HCT116 (cell line): Measurements from ENCODE around the gene LRRC4C. TPM values are rescaled to one million over a fixed set of nuclear protein-coding genes. Genes with fewer than 3 reads are reported as not detected.

ENCODE experiments used
- ATAC-seq: fragments of 200-7000 bp; cut with Tn5 transposase; 2 replicates; pipeline ENCODE4 v1.9.1; 2020; ENCODE audit warnings: mild to moderate bottlenecking, moderate library complexity
- BruUV-seq: library from RNA; stranded (reverse); fragments of 400-500 nt; replicated peaks from 2 replicates; lab custom pipeline; 2021; lab: Mats Ljungman, UMichigan
- CTCF ChIA-PET: fragments of 300-600 bp; sonication (Branson Sonifier 250); formaldehyde crosslinking; loops from one replicate; lab custom pipeline; 2021; ENCODE audit warnings: antibody characterized with exemption; lab: Charles Lee
- POLR2A ChIA-PET: fragments of 300-600, 350-600 bp; sonication (Branson Sonifier 250); formaldehyde crosslinking; loops from one replicate; lab custom pipeline; 2021; ENCODE audit warnings: antibody characterized with exemption; lab: Charles Lee
- RAD21 ChIA-PET, 2 experiments: fragments of 300-600 bp; sonication (Branson Sonifier 250); formaldehyde crosslinking; loops; one replicate each; lab custom pipeline; 2023; ENCODE audit warnings: low total read pairs in 2 of 2; ENCODE audit not compliant: uncharacterized antibody in 2 of 2, unreplicated experiment in 2 of 2, low non-redundant PET in 1 of 2; lab: Charles Lee
- DNase-seq: peaks from one replicate; pipeline ENCODE4 v3.0.0-alpha.2; 2010; ENCODE audit warnings: low read depth, low spot score
- H2AFZ ChIP-seq: fragments of 200-600 bp; shearing (Covaris generic), sonication (generic); 2 replicates; pipeline ENCODE4 v1.6.1; 2017; ENCODE audit warnings: low read depth, mixed run types, mixed read lengths, antibody characterized with exemption, low read length; ENCODE audit not compliant: poor library complexity, severe bottlenecking
- H3K27ac ChIP-seq: 2 replicates; pipeline ENCODE4 v1.5.1; 2012; ENCODE audit warnings: low read depth, low read length
- H3K27me3 ChIP-seq: fragments of 200-600 bp; sonication (generic); 2 replicates; pipeline ENCODE4 v1.6.1; 2016; ENCODE audit warnings: mixed run types, low read length, mixed read lengths; ENCODE audit not compliant: insufficient read depth
- H3K36me3 ChIP-seq, 2 experiments: fragments of 200-500 bp in 1 of 2; fragments of 200-600 bp in 1 of 2; sonication (Bioruptor generic) in 1 of 2; sonication (generic) in 1 of 2; 2 replicates each; pipeline versions ENCODE4 v1.5.1 to v1.6.1; 2014 to 2016; ENCODE audit warnings: low read length in 2 of 2, inconsistent platforms in 1 of 2, mixed read lengths in 1 of 2, mixed run types in 1 of 2; ENCODE audit not compliant: insufficient read depth in 2 of 2, control insufficient read depth in 1 of 2
- H3K4me1 ChIP-seq, 2 experiments: fragments of 200-600 bp in 1 of 2; sonication (generic) in 1 of 2; 2 replicates each; pipeline versions ENCODE4 v1.5.1 to v1.6.1; 2012 to 2017; ENCODE audit warnings: low read length in 2 of 2, inconsistent platforms in 1 of 2, mild to moderate bottlenecking in 1 of 2, mixed read lengths in 1 of 2, mixed run types in 1 of 2, moderate library complexity in 1 of 2; ENCODE audit not compliant: insufficient read depth in 2 of 2, control insufficient read depth in 1 of 2
- H3K4me2 ChIP-seq: fragments of 200-600 bp; sonication (generic); 2 replicates; pipeline ENCODE4 v1.6.1; 2017; ENCODE audit warnings: mixed run types, low read length, mixed read lengths
- H3K4me3 ChIP-seq, 2 experiments: fragments of 200-600 bp in 1 of 2; sonication (generic) in 1 of 2; replicated peaks in 1 of 2; 2 replicates each; pipeline ENCODE4 v1.5.1; 2011 to 2016; ENCODE audit warnings: low read length in 2 of 2, control low read depth in 1 of 2, low read depth in 1 of 2, mild to moderate bottlenecking in 1 of 2, mixed read lengths in 1 of 2, mixed run types in 1 of 2
- H3K79me2 ChIP-seq: fragments of 200-600 bp; sonication (generic); 2 replicates; pipeline ENCODE4 v1.6.1; 2017; ENCODE audit warnings: mild to moderate bottlenecking, mixed run types, low read length, moderate library complexity, mixed read lengths; ENCODE audit not compliant: insufficient read depth
- H3K9ac ChIP-seq: fragments of 200-600 bp; sonication (generic); 2 replicates; pipeline ENCODE4 v1.6.1; 2016; ENCODE audit warnings: low read length, mixed read lengths
- H3K9me2 ChIP-seq: fragments of 200-600 bp; sonication (generic), shearing (Covaris generic); 2 replicates; pipeline ENCODE4 v1.6.1; 2017; ENCODE audit warnings: mixed run types, mild to moderate bottlenecking, moderate library complexity; ENCODE audit not compliant: insufficient read depth
- H3K9me3 ChIP-seq, 2 experiments: fragments of 200-500 bp in 1 of 2; fragments of 200-600 bp in 1 of 2; sonication (Bioruptor generic) in 1 of 2; sonication (generic) in 1 of 2; 2 replicates each; pipeline ENCODE4 v1.6.1; 2014 to 2017; ENCODE audit warnings: low read length in 2 of 2, mixed read lengths in 2 of 2, inconsistent platforms in 1 of 2, low read depth in 1 of 2, mild to moderate bottlenecking in 1 of 2, mixed run types in 1 of 2, moderate library complexity in 1 of 2; ENCODE audit not compliant: control insufficient read depth in 1 of 2, insufficient read depth in 1 of 2
- H4K20me1 ChIP-seq: fragments of 200-600 bp; sonication (generic), shearing (Covaris generic); 2 replicates; pipeline ENCODE4 v1.6.1; 2017; ENCODE audit warnings: mixed run types, mild to moderate bottlenecking, moderate library complexity; ENCODE audit not compliant: insufficient read depth
- CBX3 ChIP-seq: IDR thresholded peaks from 2 replicates; pipeline ENCODE4 v1.6.1; 2012; ENCODE audit warnings: low read depth
- CEBPB ChIP-seq: IDR thresholded peaks from 2 replicates; pipeline ENCODE4 v1.6.1; 2012; ENCODE audit warnings: low read depth
- ELF1 ChIP-seq: IDR thresholded peaks from 2 replicates; pipeline ENCODE4 v1.6.1; 2012; ENCODE audit warnings: low read depth, borderline replicate concordance
- EZH2 ChIP-seq: fragments of 200-600 bp; sonication (generic); IDR thresholded peaks from 2 replicates; pipeline ENCODE4 v1.6.1; 2017; ENCODE audit warnings: antibody characterized with exemption, mixed run types
- EZH2phosphoT487 ChIP-seq: fragments of 200-600 bp; IDR thresholded peaks from 2 replicates; pipeline ENCODE4 v1.6.1; 2018; ENCODE audit warnings: antibody characterized with exemption, borderline replicate concordance
- FOSL1 ChIP-seq: IDR thresholded peaks from 2 replicates; pipeline ENCODE4 v1.6.1; 2012; ENCODE audit warnings: low read depth
- JUND ChIP-seq: IDR thresholded peaks from 2 replicates; pipeline ENCODE4 v1.6.1; 2012
- POLR2A ChIP-seq: IDR thresholded peaks from 2 replicates; pipeline ENCODE4 v1.7.0; 2011; ENCODE audit warnings: borderline replicate concordance; ENCODE audit not compliant: insufficient read depth, insufficient read length; ENCODE audit errors: extremely low read depth
- POLR2AphosphoS5 ChIP-seq: IDR thresholded peaks from 2 replicates; pipeline ENCODE4 v1.6.1; 2011; ENCODE audit warnings: mild to moderate bottlenecking, low read depth, low read length, moderate library complexity
- REST ChIP-seq: IDR thresholded peaks from 2 replicates; pipeline ENCODE4 v1.6.1; 2012; ENCODE audit warnings: low read depth
- SIN3A ChIP-seq: IDR thresholded peaks from 2 replicates; pipeline ENCODE4 v1.6.1; 2012; ENCODE audit warnings: low read depth
- YY1 ChIP-seq: IDR thresholded peaks from 2 replicates; pipeline ENCODE4 v1.6.1; 2011; ENCODE audit warnings: low read length, low read depth, moderate library complexity, mild to moderate bottlenecking; ENCODE audit not compliant: insufficient replicate concordance; ENCODE audit errors: extremely low read depth
- ZNF274 ChIP-seq: fragments of 200-500 bp; sonication (Bioruptor generic); IDR thresholded peaks from 2 replicates; pipeline ENCODE4 v1.6.1; 2014; ENCODE audit warnings: mild to moderate bottlenecking, low read depth, low read length, inconsistent platforms
- intact Hi-C: fragments of 100-400 bp; cut with micrococcal nuclease; formaldehyde crosslinking; loops from 2 replicates; pipeline ENCODE4 v1.10.0; 2022
- total RNA-seq: library from RNA; stranded (reverse); gene quantifications from one replicate; pipeline ENCODE4 v1.2.1, GENCODE V29; 2021; ENCODE audit not compliant: unreplicated experiment
- TF ChIP-seq, protein P1 (sequence below), 3 experiments: fragments of 200-600 bp in 1 of 3; sonication (generic) in 1 of 3; IDR thresholded peaks in 2 of 3; conservative IDR thresholded peaks in 1 of 3; 2 replicates each; pipeline ENCODE4 v1.5.1; 2012 to 2017; ENCODE audit warnings: low read depth in 2 of 3, low read length in 2 of 3, antibody characterized with exemption in 1 of 3, borderline replicate concordance in 1 of 3, control low read depth in 1 of 3, mild to moderate bottlenecking in 1 of 3, mixed read lengths in 1 of 3, mixed run types in 1 of 3, moderate library complexity in 1 of 3; ENCODE audit not compliant: insufficient read depth in 1 of 3
- TF ChIP-seq, protein P2 (sequence below): IDR thresholded peaks from 2 replicates; pipeline ENCODE4 v1.6.1; 2012
- TF ChIP-seq, protein P3 (sequence below): IDR thresholded peaks from 2 replicates; pipeline ENCODE4 v1.6.1; 2012

The LRRC4C gene
- total RNA-seq, 1 experiment from 2014 or later: not detected

GRCh38 chr11:40285558-40285957 lies 1173.9 kb downstream of the LRRC4C start:
- H3K9me3 ChIP-seq: peaks cover 7 to 9% of the 10 kb centered on the region in 2 experiments; a peak in 2 of 4 replicates
- H3K9ac ChIP-seq: no peak overlapping the region
- H3K4me3 ChIP-seq: no peak overlapping the region
- no peaks in the 10 kb centered on the region for H3K9me2 ChIP-seq
- no peaks in the 10 kb centered on the region for H3K4me1 ChIP-seq
- TF ChIP-seq SIN3A (no peak), EZH2 (no peak), POLR2AphosphoS5 (no peak), JUND (no peak), CEBPB (no peak)
- intact Hi-C loops: no loop called here
- ATAC-seq (no peak), DNase-seq (no peak)
- H3K27ac ChIP-seq: no peak overlapping the region
- ChIA-PET RAD21 (no interaction called here), POLR2A (no interaction called here), CTCF (no interaction called here)
- no peak overlapping the region for H2AFZ ChIP-seq
- no peak overlapping the region for H3K4me2 ChIP-seq
- H3K79me2 ChIP-seq: no peaks in the 10 kb centered on the region
- no peaks in the 10 kb centered on the region for H3K27me3 ChIP-seq
- no peaks in the 10 kb centered on the region for H4K20me1 ChIP-seq
- no TSS peak for BruUV-seq
- no peaks in the 10 kb centered on the region for H3K36me3 ChIP-seq

DNA sequence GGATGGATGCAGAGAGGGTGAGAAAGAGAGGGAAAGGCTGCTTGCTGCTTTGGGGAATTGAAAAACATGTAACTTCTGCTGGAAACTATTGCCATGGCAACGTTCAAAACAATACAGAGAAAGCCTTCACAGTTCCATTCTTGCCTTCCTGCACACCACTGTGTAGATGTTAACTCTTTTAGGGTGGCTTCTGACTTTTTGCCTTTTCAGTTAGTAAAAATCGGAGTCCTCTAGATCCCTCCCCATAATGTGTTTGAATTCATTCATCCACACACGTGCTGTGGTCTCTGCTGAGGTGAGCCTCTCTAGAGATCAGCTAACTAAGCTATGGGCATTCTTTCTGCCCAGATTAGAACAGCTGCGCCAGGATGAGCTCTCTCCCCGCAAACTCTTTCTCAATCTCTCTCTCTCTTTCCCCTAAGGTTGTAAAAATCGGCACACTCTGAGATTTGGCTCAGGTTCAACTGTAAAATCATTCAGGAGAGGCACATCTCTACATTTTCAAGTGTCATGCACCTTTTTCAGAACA lies 1178.3 kb downstream of the LRRC4C start:
- Histone ChIP-seq H3K4me1 (no peaks in the 10 kb centered on the region), H3K36me3 (no peaks in the 10 kb centered on the region), H2AFZ (no peak overlapping the region), H3K27me3 (no peaks in the 10 kb centered on the region), H3K9ac (no peak overlapping the region), H3K9me2 (no peaks in the 10 kb centered on the region), H3K27ac (no peak overlapping the region), H3K79me2 (no peaks in the 10 kb centered on the region), H3K9me3 (peaks cover 7 to 19% of the 10 kb centered on the region in 2 experiments; a peak in 2 of 4 replicates), H3K4me2 (no peak overlapping the region), H3K4me3 (no peak overlapping the region), H4K20me1 (no peaks in the 10 kb centered on the region)
- no peak for DNase-seq
- ATAC-seq: no peak
- BruUV-seq: no TSS peak
- intact Hi-C loops: no loop called here
- ChIA-PET CTCF (no interaction called here), RAD21 (no interaction called here), POLR2A (no interaction called here)
- no peak for TF ChIP-seq FOSL1
- no peak for TF ChIP-seq POLR2AphosphoS5
- TF ChIP-seq ZNF274: no peak
- TF ChIP-seq, protein P1, sequence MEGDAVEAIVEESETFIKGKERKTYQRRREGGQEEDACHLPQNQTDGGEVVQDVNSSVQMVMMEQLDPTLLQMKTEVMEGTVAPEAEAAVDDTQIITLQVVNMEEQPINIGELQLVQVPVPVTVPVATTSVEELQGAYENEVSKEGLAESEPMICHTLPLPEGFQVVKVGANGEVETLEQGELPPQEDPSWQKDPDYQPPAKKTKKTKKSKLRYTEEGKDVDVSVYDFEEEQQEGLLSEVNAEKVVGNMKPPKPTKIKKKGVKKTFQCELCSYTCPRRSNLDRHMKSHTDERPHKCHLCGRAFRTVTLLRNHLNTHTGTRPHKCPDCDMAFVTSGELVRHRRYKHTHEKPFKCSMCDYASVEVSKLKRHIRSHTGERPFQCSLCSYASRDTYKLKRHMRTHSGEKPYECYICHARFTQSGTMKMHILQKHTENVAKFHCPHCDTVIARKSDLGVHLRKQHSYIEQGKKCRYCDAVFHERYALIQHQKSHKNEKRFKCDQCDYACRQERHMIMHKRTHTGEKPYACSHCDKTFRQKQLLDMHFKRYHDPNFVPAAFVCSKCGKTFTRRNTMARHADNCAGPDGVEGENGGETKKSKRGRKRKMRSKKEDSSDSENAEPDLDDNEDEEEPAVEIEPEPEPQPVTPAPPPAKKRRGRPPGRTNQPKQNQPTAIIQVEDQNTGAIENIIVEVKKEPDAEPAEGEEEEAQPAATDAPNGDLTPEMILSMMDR (IDR thresholded peaks at IDR 0.05 in 2 of 3, conservative IDR thresholded peaks at IDR 0.05 in 1 of 3; ENCODE audit: borderline replicate concordance in 1 of 3, insufficient read depth in 1 of 3, low read depth in 2 of 3, low read length in 2 of 3): no peak
- TF ChIP-seq POLR2A: no peak
- no peak for TF ChIP-seq REST
- no peak for TF ChIP-seq CBX3
- no peak for TF ChIP-seq EZH2
- no peak for TF ChIP-seq ELF1
- TF ChIP-seq EZH2phosphoT487: no peak
- no peak for TF ChIP-seq YY1
- TF ChIP-seq, protein P2, sequence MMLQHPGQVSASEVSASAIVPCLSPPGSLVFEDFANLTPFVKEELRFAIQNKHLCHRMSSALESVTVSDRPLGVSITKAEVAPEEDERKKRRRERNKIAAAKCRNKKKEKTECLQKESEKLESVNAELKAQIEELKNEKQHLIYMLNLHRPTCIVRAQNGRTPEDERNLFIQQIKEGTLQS: no peak
- TF ChIP-seq, protein P3, sequence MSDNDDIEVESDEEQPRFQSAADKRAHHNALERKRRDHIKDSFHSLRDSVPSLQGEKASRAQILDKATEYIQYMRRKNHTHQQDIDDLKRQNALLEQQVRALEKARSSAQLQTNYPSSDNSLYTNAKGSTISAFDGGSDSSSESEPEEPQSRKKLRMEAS: no peak
- no peak for TF ChIP-seq CEBPB
